PFSK-1 (cell line): ENCODE results near the gene ZNF618.

Source experiments
- FOXP2 ChIP-seq: optimal IDR thresholded peaks from 2 replicates; pipeline ENCODE3; 2011; ENCODE audit warnings: borderline replicate concordance, control low read depth, inconsistent platforms; ENCODE audit not compliant: insufficient read depth; ENCODE audit errors: extremely low read length, extremely low read depth
- POLR2AphosphoS5 ChIP-seq: IDR thresholded peaks from 2 replicates; pipeline ENCODE4 v1.6.1; 2012; ENCODE audit warnings: low read depth, mild to moderate bottlenecking, control low read depth, low read length, moderate library complexity
- SIN3A ChIP-seq: IDR thresholded peaks from 2 replicates; pipeline ENCODE4 v1.6.1; 2012; ENCODE audit warnings: mild to moderate bottlenecking, low read length, moderate library complexity, borderline replicate concordance; ENCODE audit not compliant: insufficient read depth
- TAF1 ChIP-seq: IDR thresholded peaks from 2 replicates; pipeline ENCODE4 v1.6.1; 2012; ENCODE audit warnings: low read length, control low read depth, borderline replicate concordance; ENCODE audit not compliant: insufficient read depth
- TF ChIP-seq, protein P1 (sequence below), 2 experiments: IDR thresholded peaks; 2 replicates each; pipeline versions ENCODE4 v1.6.1 to v1.8.0; 2011 to 2012; ENCODE audit warnings: low read depth in 2 of 2, low read length in 2 of 2, control low read depth in 1 of 2, inconsistent platforms in 1 of 2, mild to moderate bottlenecking in 1 of 2, moderate library complexity in 1 of 2; ENCODE audit not compliant: insufficient read depth in 1 of 2

The ZNF618 gene

DNA sequence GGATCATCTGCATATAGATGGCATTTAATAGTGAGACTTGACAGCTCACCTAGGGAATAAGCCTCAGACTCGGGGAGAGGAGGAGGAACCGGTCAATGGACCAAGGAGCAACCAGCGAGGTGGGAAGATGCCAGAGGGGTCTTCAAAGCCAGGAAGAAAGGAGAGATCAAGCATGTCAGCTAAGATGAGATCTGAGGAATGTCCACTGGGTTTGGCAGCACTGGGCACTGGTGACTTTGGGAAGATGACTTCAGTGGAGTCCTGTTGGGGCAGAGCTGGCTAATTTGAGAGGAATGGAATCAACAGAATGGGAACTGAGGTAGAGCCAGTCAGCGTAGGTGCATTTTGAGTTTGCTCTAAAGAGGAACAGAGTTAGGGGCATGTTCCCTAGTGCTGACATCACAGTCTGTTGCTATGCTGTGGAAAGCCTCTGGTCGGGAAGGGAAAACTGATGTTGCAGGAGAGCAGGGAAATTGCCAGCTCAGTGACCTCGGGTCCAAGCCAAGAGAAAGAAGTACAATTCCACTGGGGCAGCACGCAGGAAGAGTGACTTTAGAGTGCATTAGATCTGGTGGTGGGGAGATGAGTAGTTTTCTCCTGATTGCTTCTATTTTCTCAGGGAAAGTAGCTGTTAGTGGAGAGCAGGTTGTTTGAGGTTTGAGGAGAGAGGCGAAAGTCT lies 56.9 kb downstream of the ZNF618 start:
- TF ChIP-seq FOXP2, result no peak

DNA sequence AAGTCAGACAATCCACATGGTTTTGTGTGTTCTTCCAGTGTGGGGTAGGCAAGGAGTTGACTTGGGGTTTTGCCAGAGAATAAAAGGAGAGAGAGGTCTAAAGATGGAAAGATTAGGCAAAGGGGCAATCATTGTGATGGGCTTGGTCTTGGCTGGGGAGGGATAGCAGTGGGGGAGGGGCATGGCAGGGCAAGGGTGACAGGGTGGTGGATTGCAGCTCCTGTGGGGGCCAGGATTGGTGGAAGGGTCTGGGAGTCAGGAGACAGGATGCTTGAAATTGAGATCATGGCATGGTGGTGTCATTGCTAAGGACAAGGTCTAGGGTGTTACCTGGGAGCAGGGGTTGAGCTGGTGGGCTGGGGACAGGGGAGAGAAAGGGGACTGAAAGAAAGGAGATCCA lies 57.6 kb downstream of the ZNF618 start:
- TF ChIP-seq, protein P1, sequence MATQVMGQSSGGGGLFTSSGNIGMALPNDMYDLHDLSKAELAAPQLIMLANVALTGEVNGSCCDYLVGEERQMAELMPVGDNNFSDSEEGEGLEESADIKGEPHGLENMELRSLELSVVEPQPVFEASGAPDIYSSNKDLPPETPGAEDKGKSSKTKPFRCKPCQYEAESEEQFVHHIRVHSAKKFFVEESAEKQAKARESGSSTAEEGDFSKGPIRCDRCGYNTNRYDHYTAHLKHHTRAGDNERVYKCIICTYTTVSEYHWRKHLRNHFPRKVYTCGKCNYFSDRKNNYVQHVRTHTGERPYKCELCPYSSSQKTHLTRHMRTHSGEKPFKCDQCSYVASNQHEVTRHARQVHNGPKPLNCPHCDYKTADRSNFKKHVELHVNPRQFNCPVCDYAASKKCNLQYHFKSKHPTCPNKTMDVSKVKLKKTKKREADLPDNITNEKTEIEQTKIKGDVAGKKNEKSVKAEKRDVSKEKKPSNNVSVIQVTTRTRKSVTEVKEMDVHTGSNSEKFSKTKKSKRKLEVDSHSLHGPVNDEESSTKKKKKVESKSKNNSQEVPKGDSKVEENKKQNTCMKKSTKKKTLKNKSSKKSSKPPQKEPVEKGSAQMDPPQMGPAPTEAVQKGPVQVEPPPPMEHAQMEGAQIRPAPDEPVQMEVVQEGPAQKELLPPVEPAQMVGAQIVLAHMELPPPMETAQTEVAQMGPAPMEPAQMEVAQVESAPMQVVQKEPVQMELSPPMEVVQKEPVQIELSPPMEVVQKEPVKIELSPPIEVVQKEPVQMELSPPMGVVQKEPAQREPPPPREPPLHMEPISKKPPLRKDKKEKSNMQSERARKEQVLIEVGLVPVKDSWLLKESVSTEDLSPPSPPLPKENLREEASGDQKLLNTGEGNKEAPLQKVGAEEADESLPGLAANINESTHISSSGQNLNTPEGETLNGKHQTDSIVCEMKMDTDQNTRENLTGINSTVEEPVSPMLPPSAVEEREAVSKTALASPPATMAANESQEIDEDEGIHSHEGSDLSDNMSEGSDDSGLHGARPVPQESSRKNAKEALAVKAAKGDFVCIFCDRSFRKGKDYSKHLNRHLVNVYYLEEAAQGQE (IDR thresholded peaks at IDR 0.05; ENCODE audit: insufficient read depth in 1 of 2, low read depth in 2 of 2, low read length in 2 of 2), result no peak
- TF ChIP-seq TAF1, result no peak
- no peak for TF ChIP-seq POLR2AphosphoS5
- TF ChIP-seq SIN3A, result no peak
- no peak for TF ChIP-seq FOXP2

DNA sequence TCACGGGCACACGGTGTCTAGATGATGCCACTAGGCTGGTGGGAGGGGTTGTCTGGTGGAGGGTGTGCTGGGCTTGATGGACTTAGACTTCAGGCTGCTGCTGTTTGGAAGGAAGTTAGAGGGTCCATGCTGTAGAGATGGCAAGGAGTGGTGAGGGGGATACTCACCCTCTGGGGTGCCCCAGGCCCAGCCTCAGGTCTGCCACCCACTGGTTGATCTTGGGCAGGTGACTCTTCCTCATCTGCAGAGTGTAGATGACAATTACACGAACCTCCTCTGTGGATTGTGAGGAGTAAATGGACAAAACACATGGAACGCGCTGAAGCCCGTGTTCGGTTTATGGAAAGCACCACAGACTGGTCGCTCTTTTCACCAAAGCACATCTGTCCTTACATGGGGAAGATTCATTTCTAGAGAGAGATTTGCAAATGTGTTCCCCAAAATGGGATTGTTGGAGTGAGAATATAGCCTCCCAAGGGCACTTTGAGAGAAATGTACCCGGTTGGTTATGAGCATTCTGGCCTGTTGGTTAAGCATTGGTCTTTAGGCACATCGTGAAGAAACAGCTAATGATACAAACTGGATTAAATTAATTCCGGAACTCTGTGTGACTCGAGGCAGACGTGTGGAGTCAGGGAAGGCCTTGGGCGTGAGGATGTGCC lies 58.2 kb downstream of the ZNF618 start:
- TF ChIP-seq, protein P1 (IDR thresholded peaks at IDR 0.05; ENCODE audit: insufficient read depth in 1 of 2, low read depth in 2 of 2, low read length in 2 of 2), result no peak
- no peak for TF ChIP-seq POLR2AphosphoS5

DNA sequence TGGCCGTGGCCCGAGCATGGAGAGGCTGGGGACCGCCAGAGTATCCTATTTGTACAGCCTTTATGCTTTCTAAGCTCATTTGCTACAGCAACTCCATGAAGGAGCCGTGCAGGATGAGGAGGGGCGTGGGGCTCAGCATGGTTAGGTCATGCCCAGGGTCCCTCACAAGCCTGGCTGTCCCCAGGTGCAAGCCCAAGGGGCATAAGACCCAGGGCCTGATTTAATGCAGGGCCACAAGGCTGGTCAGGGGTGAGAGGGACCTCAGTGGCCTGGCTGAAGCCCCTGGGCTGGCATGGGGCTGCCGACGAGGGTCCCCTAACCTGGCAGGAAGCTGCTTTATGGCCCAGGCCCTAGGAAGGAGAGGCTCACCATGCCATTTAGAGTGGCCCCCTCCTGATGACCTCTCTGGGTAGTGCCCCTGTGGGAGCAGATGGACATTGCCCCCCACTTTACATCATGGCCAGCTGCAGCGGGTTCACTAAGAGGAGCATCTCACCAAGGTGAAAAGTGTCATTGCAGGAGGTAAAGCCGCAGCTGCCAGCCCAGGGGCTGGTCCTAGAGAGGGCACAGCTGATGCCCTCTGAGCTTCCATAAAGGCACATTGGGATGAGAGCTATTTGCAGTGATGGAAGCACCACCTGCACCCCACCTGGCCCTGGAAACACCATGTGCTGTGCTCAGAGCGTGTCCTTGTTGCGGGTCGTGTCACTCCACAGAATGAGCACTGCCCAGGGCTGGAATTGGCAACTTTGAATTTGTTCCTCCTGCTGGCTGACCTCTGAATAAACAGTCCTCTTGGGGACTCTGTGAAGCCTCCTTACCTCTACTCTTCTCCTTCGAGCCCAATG lies 58.9 kb downstream of the ZNF618 start:
- TF ChIP-seq, protein P1 (IDR thresholded peaks at IDR 0.05; ENCODE audit: insufficient read depth in 1 of 2, low read depth in 2 of 2, low read length in 2 of 2), result no peak
- TF ChIP-seq SIN3A (no peak), FOXP2 (no peak), TAF1 (no peak), POLR2AphosphoS5 (no peak)

DNA sequence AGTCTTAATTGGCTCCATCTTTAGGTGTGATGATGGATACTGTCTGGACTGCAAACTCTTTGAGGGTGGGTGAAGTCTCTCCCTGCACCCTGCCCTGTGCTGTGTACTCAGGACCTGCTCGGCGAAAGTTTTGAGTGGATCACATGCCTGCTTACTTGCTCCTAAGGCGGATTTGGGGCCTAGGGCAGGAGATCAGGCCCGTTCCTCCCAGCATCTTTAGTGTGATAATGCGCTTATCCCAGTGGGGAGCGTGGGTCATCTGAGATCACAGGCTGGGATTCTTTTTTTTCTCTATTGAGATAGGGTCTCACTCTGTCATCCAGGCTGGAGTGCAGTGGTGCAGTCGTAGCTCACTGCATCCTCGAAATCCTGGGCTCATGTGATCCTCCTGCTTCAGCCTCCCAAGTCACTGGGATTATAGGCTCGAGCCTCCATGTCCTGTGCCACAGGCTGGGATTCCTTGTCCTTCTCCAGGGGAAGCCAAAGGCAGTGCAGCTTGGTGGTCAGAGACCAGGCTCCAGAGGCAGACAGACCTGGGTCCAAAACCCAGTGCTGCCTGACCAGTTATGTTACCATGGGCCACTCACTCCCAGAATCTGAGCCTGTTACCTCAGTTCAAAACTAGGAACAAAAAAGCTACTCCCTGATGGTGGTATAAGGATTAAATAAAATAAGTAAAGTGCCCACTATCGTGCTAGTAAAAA lies 59.7 kb downstream of the ZNF618 start:
- TF ChIP-seq, protein P1 (IDR thresholded peaks at IDR 0.05; ENCODE audit: insufficient read depth in 1 of 2, low read depth in 2 of 2, low read length in 2 of 2), result no peak
- TF ChIP-seq POLR2AphosphoS5 (no peak), TAF1 (no peak), SIN3A (no peak), FOXP2 (no peak)
